Neural cell (in vitro differentiated cells): ENCODE data around the gene TMEM121. TPM values are rescaled to one million over a fixed set of nuclear protein-coding genes. Genes with fewer than 3 reads are reported as not detected.

Experiments used
- H2AFZ ChIP-seq: fragments of 200-600, 300-800 bp; sonication (generic), shearing (Covaris generic); 2 replicates; pipeline ENCODE4 v1.6.0; 2014; ENCODE audit warnings: low read depth, mild to moderate bottlenecking, antibody characterized with exemption, low read length, moderate library complexity
- H3F3A ChIP-seq: fragments of 200-600 bp; shearing (Covaris generic); 2 replicates; pipeline ENCODE4 v1.6.1; 2016; ENCODE audit warnings: mild to moderate bottlenecking, moderate library complexity, mixed read lengths, antibody characterized with exemption, low read length; ENCODE audit not compliant: insufficient read depth, poor library complexity, severe bottlenecking
- H3K27ac ChIP-seq: fragments of 200-600, 300-800 bp; sonication (generic), shearing (Covaris generic); 2 replicates; pipeline ENCODE4 v1.5.1; 2014; ENCODE audit warnings: mild to moderate bottlenecking, low read length, moderate library complexity
- H3K27me3 ChIP-seq: fragments of 300-800, 200-600 bp; sonication (generic), shearing (Covaris generic); 2 replicates; pipeline ENCODE4 v1.6.0; 2014; ENCODE audit warnings: mild to moderate bottlenecking, low read depth, low read length, moderate library complexity; ENCODE audit not compliant: insufficient read depth
- H3K36me3 ChIP-seq: fragments of 300-800, 200-600 bp; sonication (generic), shearing (Covaris generic); 2 replicates; pipeline ENCODE4 v1.5.1; 2014; ENCODE audit warnings: mild to moderate bottlenecking, antibody characterized with exemption, low read length, moderate library complexity; ENCODE audit not compliant: insufficient read depth
- H3K4me2 ChIP-seq: fragments of 300-800, 200-600 bp; sonication (generic), shearing (Covaris generic); 2 replicates; pipeline ENCODE4 v1.6.0; 2014; ENCODE audit warnings: mild to moderate bottlenecking, low read length
- H3K4me3 ChIP-seq: fragments of 300-800, 200-600 bp; sonication (generic), shearing (Covaris generic); 2 replicates; pipeline ENCODE4 v1.5.1; 2014; ENCODE audit warnings: mild to moderate bottlenecking, low read length, moderate library complexity
- H3K79me2 ChIP-seq: fragments of 200-600 bp; shearing (Covaris generic); replicated peaks from 2 replicates; pipeline ENCODE4 v1.6.0; 2014; ENCODE audit warnings: mild to moderate bottlenecking, low read length, moderate library complexity; ENCODE audit not compliant: insufficient read depth
- H3K9ac ChIP-seq: fragments of 300-800, 200-600 bp; sonication (generic), shearing (Covaris generic); 2 replicates; pipeline ENCODE4 v1.6.1; 2016; ENCODE audit warnings: mild to moderate bottlenecking, low read length, mixed read lengths
- H3K9me2 ChIP-seq: fragments of 200-600 bp; shearing (Covaris generic); 2 replicates; pipeline ENCODE4 v1.6.1; 2016; ENCODE audit warnings: mild to moderate bottlenecking, low read length, mixed read lengths; ENCODE audit not compliant: insufficient read depth
- H3K9me3 ChIP-seq: fragments of 200-600, 300-800 bp; sonication (generic), shearing (Covaris generic); 2 replicates; pipeline ENCODE4 v1.6.1; 2016; ENCODE audit warnings: mild to moderate bottlenecking, mixed run types, low read length, moderate library complexity, mixed read lengths
- H4K20me1 ChIP-seq: fragments of 200-600 bp; shearing (Covaris generic); 2 replicates; pipeline ENCODE4 v1.6.1; 2016; ENCODE audit warnings: mild to moderate bottlenecking, mixed run types; ENCODE audit not compliant: insufficient read depth
- CTCF ChIP-seq: fragments of 450-650 bp; IDR thresholded peaks from 2 replicates; pipeline ENCODE4 v1.5.1; 2014; ENCODE audit warnings: antibody characterized with exemption, mild to moderate bottlenecking, moderate library complexity; ENCODE audit not compliant: poor library complexity, severe bottlenecking
- EP300 ChIP-seq: fragments of 450-650 bp; conservative IDR thresholded peaks from 2 replicates; pipeline ENCODE4 v1.6.1; 2014; ENCODE audit warnings: antibody characterized with exemption, mild to moderate bottlenecking, moderate library complexity; ENCODE audit not compliant: poor library complexity, severe bottlenecking
- EZH2 ChIP-seq: fragments of 200-600, 300-800 bp; shearing (Covaris generic), sonication (generic); IDR thresholded peaks from 2 replicates; pipeline ENCODE4 v1.6.1; 2014; ENCODE audit warnings: antibody characterized with exemption, low read length, borderline replicate concordance, mild to moderate bottlenecking; ENCODE audit not compliant: insufficient read depth, poor library complexity, severe bottlenecking
- MXI1 ChIP-seq: fragments of 450-650 bp; conservative IDR thresholded peaks from 2 replicates; pipeline ENCODE4 v1.6.1; 2014; ENCODE audit warnings: antibody characterized with exemption, mild to moderate bottlenecking; ENCODE audit not compliant: poor library complexity, severe bottlenecking
- POLR2AphosphoS5 ChIP-seq: IDR thresholded peaks from 2 replicates; pipeline ENCODE4 v1.6.1; 2012
- RAD21 ChIP-seq: fragments of 450-650 bp; conservative IDR thresholded peaks from 2 replicates; pipeline ENCODE4 v1.6.1; 2014; ENCODE audit warnings: antibody characterized with exemption, mild to moderate bottlenecking, moderate library complexity
- REST ChIP-seq: IDR thresholded peaks from 2 replicates; pipeline ENCODE4 v1.6.1; 2012; ENCODE audit warnings: borderline replicate concordance
- SMC3 ChIP-seq: fragments of 450-650 bp; conservative IDR thresholded peaks from 2 replicates; pipeline ENCODE4 v1.6.1; 2014; ENCODE audit warnings: antibody characterized with exemption, mild to moderate bottlenecking, moderate library complexity; ENCODE audit not compliant: poor library complexity
- TAF1 ChIP-seq: IDR thresholded peaks from 2 replicates; pipeline ENCODE4 v1.6.1; 2012; ENCODE audit warnings: low read depth
- polyA plus RNA-seq: library from polyadenylated mRNA; depleted of rRNA; stranded (reverse); fragments of >200 nt; gene quantifications from 2 replicates; pipeline ENCODE4 v1.2.3, GENCODE V29; 2014

TMEM121 gene
- polyA plus RNA-seq, 1 donor from 2014 or later: 19.5 TPM

- no peak overlapping the region for H3K9ac ChIP-seq
- no peak for TF ChIP-seq RAD21
- TF ChIP-seq TAF1: no peak
- TF ChIP-seq EZH2: no peak
- no peak for TF ChIP-seq REST
- no peak for TF ChIP-seq SMC3
- TF ChIP-seq EP300: no peak
- no peak for TF ChIP-seq POLR2AphosphoS5
- TF ChIP-seq CTCF: no peak
- TF ChIP-seq MXI1: no peak
- no peaks in the 10 kb centered on the region for H3K36me3 ChIP-seq
Observed at GRCh38 chr14:105496831-105497591, 29.4 kb upstream of the TMEM121 start.

GRCh38 chr14:105497671-105498429 lies 28.5 kb upstream of the TMEM121 start:
- Histone ChIP-seq H3K4me3 (no peak overlapping the region), H3K79me2 (no peaks in the 10 kb centered on the region), H3F3A (no peaks in the 10 kb centered on the region), H3K27me3 (no peaks in the 10 kb centered on the region), H3K9me2 (no peaks in the 10 kb centered on the region), H3K4me2 (no peak overlapping the region), H3K9me3 (no peaks in the 10 kb centered on the region), H4K20me1 (no peaks in the 10 kb centered on the region), H2AFZ (no peak overlapping the region), H3K27ac (no peak overlapping the region), H3K9ac (no peak overlapping the region), H3K36me3 (no peaks in the 10 kb centered on the region)
- no peak for TF ChIP-seq POLR2AphosphoS5
- TF ChIP-seq MXI1: no peak
- TF ChIP-seq RAD21: no peak
- TF ChIP-seq TAF1: no peak
- no peak for TF ChIP-seq CTCF
- TF ChIP-seq EZH2: no peak
- TF ChIP-seq REST: no peak
- no peak for TF ChIP-seq SMC3
- TF ChIP-seq EP300: no peak

More at GRCh38 chr14:105496831-105497591, 29.4 kb upstream of the TMEM121 start:
- no peaks in the 10 kb centered on the region for H3K79me2 ChIP-seq
- no peak overlapping the region for H3K27ac ChIP-seq
- H4K20me1 ChIP-seq: no peaks in the 10 kb centered on the region
- no peaks in the 10 kb centered on the region for H3K27me3 ChIP-seq
- H3K9me3 ChIP-seq: no peaks in the 10 kb centered on the region
- no peak overlapping the region for H3K4me2 ChIP-seq
- no peaks in the 10 kb centered on the region for H3F3A ChIP-seq
- no peaks in the 10 kb centered on the region for H3K9me2 ChIP-seq
- no peak overlapping the region for H3K4me3 ChIP-seq
- no peak overlapping the region for H2AFZ ChIP-seq
